Small intestine (tissue), 7 donors: Measurements from ENCODE around the gene IGFBP4. TPM values are rescaled to one million over a fixed set of nuclear protein-coding genes. Genes with fewer than 3 reads are reported as not detected.
A peak's percentile ranks its signal among the peaks of the same experiment; 100 is the strongest.

Experiments
- DNase-seq, 2 donors: peaks; one replicate each; pipeline versions ENCODE4 v3.0.0 to v3.0.0-alpha.2; 2013
- FAIRE-seq: peaks from 2 replicates; lab custom pipeline; 2012; peaks lifted over from hg19 to GRCh38; lab: Jason Lieb, UNC
- H3K27ac ChIP-seq, 3 donors: one replicate each; pipeline ENCODE4 v1.5.1; 2013; ENCODE audit warnings: low read length in 2 of 3, mild to moderate bottlenecking in 2 of 3, control low read depth in 1 of 3, inconsistent platforms in 1 of 3, low read depth in 1 of 3, moderate library complexity in 1 of 3
- H3K27me3 ChIP-seq, 3 donors: one replicate each; pipeline ENCODE4 v1.6.1; 2013; ENCODE audit warnings: low read length in 3 of 3, inconsistent platforms in 1 of 3; ENCODE audit not compliant: control insufficient read depth in 3 of 3, insufficient read depth in 3 of 3
- H3K36me3 ChIP-seq, 3 donors: one replicate each; pipeline ENCODE4 v1.6.1; 2013; ENCODE audit warnings: low read length in 3 of 3, inconsistent platforms in 1 of 3, low read depth in 1 of 3, mild to moderate bottlenecking in 1 of 3, moderate library complexity in 1 of 3; ENCODE audit not compliant: control insufficient read depth in 3 of 3, insufficient read depth in 2 of 3
- H3K4me1 ChIP-seq, 3 donors: one replicate each; pipeline ENCODE4 v1.6.1; 2013; ENCODE audit warnings: low read length in 2 of 3, inconsistent platforms in 1 of 3, low read depth in 1 of 3, mild to moderate bottlenecking in 1 of 3, moderate library complexity in 1 of 3; ENCODE audit not compliant: control insufficient read depth in 3 of 3, insufficient read depth in 2 of 3
- H3K4me3 ChIP-seq, 3 donors: one replicate each; pipeline ENCODE4 v1.5.1; 2013; ENCODE audit warnings: low read length in 3 of 3, control low read depth in 1 of 3, inconsistent platforms in 1 of 3, low read depth in 1 of 3, mild to moderate bottlenecking in 1 of 3, moderate library complexity in 1 of 3
- H3K9me3 ChIP-seq, 2 donors: one replicate each; pipeline ENCODE4 v1.6.1; 2013; ENCODE audit warnings: low read depth in 1 of 2, low read length in 1 of 2; ENCODE audit not compliant: control insufficient read depth in 2 of 2, insufficient read depth in 1 of 2
- WGBS, 3 donors: extraction: QIAGEN DNeasy Blood & Tissue Kit; methylation state at CpG; one replicate each; pipeline ENCODE4 v1.1.7; 2013; 5-methylcytosine and 5-hydroxymethylcytosine counted together
- polyA plus RNA-seq, 4 donors: library from polyadenylated mRNA; stranded (reverse) in 3 of 4; unstranded in 1 of 4; fragments of 200-250 nt in 3 of 4; fragments of 120-200 nt in 1 of 4; gene quantifications; one replicate each; pipeline versions ENCODE4 v1.2.1 to v1.2.3, GENCODE V29; 2013
- donor health status: healthy with polysubstance abuse.
- donor health status: control.
- donor health status: control.
- donor health status: Bipolar disorder and iron deficiency.
- donor health status: healthy.

The IGFBP4 gene
- polyA plus RNA-seq, 4 donors = 19.2 to 282 (median 40.1) TPM

DNA sequence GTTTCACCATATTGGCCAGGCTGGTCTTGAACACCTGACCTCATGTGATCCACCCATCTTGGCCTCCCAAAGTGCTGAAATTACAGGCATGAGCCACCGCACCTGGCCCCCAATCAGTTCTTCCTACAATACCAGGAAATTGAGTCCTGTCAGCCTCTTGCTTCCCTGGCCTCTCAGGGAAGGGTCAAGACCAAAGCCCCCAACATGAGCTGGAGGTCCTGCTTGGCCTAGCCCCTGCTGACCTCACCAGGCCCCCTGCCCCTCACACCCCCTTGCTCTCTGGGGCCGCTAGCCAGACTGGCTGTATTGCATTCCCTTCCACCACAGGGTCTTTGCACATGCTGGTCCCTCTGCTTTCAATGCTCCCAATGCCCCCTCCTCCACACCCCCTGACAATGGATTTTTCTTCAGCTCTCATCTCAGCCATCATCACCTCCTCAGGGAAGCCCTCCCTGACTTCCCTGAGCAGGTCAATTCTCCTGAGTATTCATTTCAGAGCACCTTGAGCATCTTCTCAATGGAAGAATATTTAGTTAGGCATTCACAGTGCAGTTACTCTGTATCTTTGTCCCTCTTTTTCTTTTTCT is 24.1 kb downstream of the IGFBP4 start:
- Histone ChIP-seq H3K4me1 (peaks cover 0 to 9% (median 0%) of the 10 kb centered on the region in 3 donors), H3K27ac (no peak overlapping the region), H3K4me3 (no peak overlapping the region), H3K9me3 (no peaks in the 10 kb centered on the region), H3K36me3 (no peaks in the 10 kb centered on the region), H3K27me3 (no peaks in the 10 kb centered on the region)
- WGBS, 3 donors = 80 to 91% (median 87%) methylated on average over 2 of the region's 2 CpGs
- no peak for FAIRE-seq
- DNase-seq = no peak

DNA sequence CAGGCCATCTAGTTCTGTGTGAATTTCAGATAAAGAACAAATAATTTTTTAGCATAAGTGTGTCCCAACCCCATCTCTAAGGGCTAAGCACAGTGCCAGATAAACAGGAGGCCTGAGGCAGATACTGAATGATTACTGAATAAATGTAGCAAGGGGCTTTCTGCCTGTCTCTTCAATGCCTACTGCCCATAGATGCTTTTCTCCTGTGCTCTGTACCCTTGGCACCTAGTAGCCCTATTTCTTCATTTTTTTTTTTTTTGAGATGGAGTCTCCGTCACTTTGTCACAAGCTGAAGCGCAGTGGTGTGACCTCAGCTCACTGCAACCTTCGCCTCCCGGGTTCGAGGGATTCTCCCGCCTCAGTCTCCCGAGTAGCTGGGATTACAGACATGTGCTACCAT is 25.3 kb downstream of the IGFBP4 start:
- H3K9me3 ChIP-seq = no peaks in the 10 kb centered on the region
- H3K4me1 ChIP-seq = peaks cover 0 to 4% (median 0%) of the 10 kb centered on the region in 3 donors
- 95 to 98% (median 97%) methylated on average over 7 of the region's 7 CpGs for WGBS, 3 donors
- no peaks in the 10 kb centered on the region for H3K27me3 ChIP-seq
- no peak overlapping the region for H3K27ac ChIP-seq
- H3K36me3 ChIP-seq = no peaks in the 10 kb centered on the region
- no peak for FAIRE-seq
- H3K4me3 ChIP-seq = no peak overlapping the region
- DNase-seq = no peak

GRCh38 chr17:40469805-40470675 is 26.8 kb downstream of the IGFBP4 start:
- no peaks in the 10 kb centered on the region for H3K36me3 ChIP-seq
- H3K4me1 ChIP-seq = peaks cover 0 to 4% (median 2%) of the 10 kb centered on the region in 3 donors
- FAIRE-seq = no peak
- no peaks in the 10 kb centered on the region for H3K9me3 ChIP-seq
- no peak overlapping the region for H3K4me3 ChIP-seq
- H3K27ac ChIP-seq = no peak overlapping the region
- H3K27me3 ChIP-seq = no peaks in the 10 kb centered on the region
- no peak for DNase-seq
- WGBS, 3 donors = 72 to 84% (median 73%) methylated on average over 4 of the region's 4 CpGs

- no peaks in the 10 kb centered on the region for H3K36me3 ChIP-seq
- FAIRE-seq (no peak), DNase-seq (no peak)
- H3K27me3 ChIP-seq = no peaks in the 10 kb centered on the region
- peak overlapping the region in 2 of 3 donors; percentile 34 to 65 for H3K27ac ChIP-seq
- H3K9me3 ChIP-seq = no peaks in the 10 kb centered on the region
- H3K4me3 ChIP-seq = no peak overlapping the region
- peaks cover 0 to 9% (median 2%) of the 10 kb centered on the region in 3 donors for H3K4me1 ChIP-seq
- 79 to 86% (median 80%) methylated on average over 17 of the region's 17 CpGs for WGBS, 3 donors
Observed at GRCh38 chr17:40470932-40471828, 27.9 kb downstream of the IGFBP4 start.

- peak overlapping the region in 2 of 3 donors; percentile 22 to 34 for H3K27ac ChIP-seq
- peaks cover 0 to 9% (median 2%) of the 10 kb centered on the region in 3 donors for H3K4me1 ChIP-seq
- 85 to 92% (median 88%) methylated on average over 6 of the region's 6 CpGs for WGBS, 3 donors
- no peak for DNase-seq
- FAIRE-seq = no peak
- H3K4me3 ChIP-seq = no peak overlapping the region
- no peaks in the 10 kb centered on the region for H3K36me3 ChIP-seq
- H3K27me3 ChIP-seq = no peaks in the 10 kb centered on the region
- no peaks in the 10 kb centered on the region for H3K9me3 ChIP-seq
Observed at GRCh38 chr17:40471846-40472732, 28.8 kb downstream of the IGFBP4 start.

DNA sequence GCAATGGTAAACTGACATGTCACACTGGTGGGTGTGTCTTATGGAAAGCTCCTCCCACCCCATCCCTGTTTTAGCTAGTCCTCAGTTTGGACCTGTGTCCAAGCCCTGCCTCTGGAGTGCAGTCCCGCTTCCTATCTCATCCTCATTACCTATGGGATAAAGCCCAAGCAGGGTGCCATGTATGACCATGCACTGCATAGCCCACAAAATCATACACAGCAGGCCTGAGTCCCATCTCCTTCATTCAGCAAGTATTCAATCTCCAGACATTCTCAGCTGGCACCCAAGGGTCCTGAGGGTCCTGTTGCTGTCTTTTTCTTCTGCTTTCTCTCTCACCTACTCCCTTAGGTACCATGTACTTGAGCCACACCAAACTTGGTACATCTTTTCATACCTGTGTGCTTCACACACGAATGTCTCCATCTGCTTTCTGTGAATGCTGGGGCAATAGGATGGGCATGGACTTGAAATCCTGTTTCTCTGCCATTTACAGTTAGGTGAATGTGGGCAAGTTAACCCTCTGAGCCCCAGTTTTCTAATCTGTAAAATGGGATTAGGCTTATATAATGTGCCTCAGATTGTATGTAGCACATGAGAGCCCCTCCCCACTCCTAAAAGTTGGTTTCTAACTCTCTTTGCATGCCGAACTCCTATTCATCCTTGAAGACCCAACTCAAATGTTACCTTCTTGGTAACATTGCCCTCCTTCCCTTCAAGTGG is 29.6 kb downstream of the IGFBP4 start:
- no peak overlapping the region for H3K27ac ChIP-seq
- DNase-seq = no peak
- H3K4me3 ChIP-seq = no peak overlapping the region
- H3K4me1 ChIP-seq = peaks cover 0 to 9% (median 2%) of the 10 kb centered on the region in 3 donors
- no peaks in the 10 kb centered on the region for H3K9me3 ChIP-seq
- FAIRE-seq = no peak
- no peaks in the 10 kb centered on the region for H3K36me3 ChIP-seq
- no peaks in the 10 kb centered on the region for H3K27me3 ChIP-seq
- 86 to 92% (median 89%) methylated on average over 3 of the region's 3 CpGs for WGBS, 3 donors

DNA sequence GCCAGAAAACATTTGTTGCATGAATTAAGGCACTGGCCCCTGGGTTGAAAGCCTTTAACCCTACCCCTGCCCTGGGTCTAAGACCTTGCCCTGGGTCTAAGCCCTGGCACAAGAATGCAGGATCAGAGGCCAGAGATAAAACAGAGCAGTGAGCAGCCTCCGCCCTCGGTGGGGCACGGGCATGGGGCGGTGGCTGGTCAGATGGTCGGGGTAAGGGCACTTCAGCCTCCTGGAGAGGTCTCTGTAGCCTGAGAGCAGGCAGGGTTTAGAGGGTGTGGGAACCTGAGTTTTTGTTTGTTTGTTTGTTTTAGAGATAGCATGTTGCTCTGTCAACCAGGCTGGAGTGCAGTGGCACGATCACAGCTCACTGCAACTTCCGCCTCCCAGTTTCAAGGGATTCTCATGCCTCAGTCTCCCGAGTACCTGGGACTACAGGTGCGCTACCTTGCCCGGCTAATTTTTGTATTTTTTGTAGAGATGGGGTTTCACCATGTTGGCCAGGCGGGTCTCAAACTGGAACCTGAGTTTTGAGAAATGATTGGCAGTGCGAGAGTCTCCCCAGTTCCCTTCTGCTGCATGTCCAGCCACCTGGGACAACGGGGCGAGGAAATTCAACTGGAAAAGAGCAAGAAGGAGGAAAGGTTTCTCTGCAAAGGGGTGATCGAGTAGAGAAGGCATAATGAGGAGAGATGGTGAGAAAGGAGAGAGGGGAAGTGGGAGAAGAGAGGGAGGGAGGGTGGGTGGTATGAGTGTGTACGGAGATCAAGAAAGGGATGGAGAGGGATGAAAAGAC is 30.5 kb downstream of the IGFBP4 start:
- Histone ChIP-seq H3K4me1 (peaks cover 0 to 9% (median 2%) of the 10 kb centered on the region in 3 donors), H3K9me3 (no peaks in the 10 kb centered on the region), H3K27ac (no peak overlapping the region), H3K4me3 (no peak overlapping the region), H3K27me3 (no peaks in the 10 kb centered on the region), H3K36me3 (no peaks in the 10 kb centered on the region)
- peak in 1 of 2 donors; percentile 68 for DNase-seq
- 61 to 78% (median 62%) methylated on average over 16 of the region's 16 CpGs for WGBS, 3 donors
- FAIRE-seq = no peak
